AG04449 (cell line): ENCODE data around the gene GADL1.

Experiments used
- CTCF ChIA-PET: fragments of 350-600 bp; formaldehyde crosslinking; extraction: SDS; loops from one replicate; lab custom pipeline; 2021; ENCODE audit warnings: antibody characterized with exemption; lab: Yijun Ruan, JAX
- POLR2A ChIA-PET: fragments of 400-600, 350-600 bp; formaldehyde crosslinking; extraction: SDS; loops from one replicate; lab custom pipeline; 2020; ENCODE audit warnings: antibody characterized with exemption, inconsistent platforms; lab: Yijun Ruan, JAX
- DNase-seq: peaks from one replicate; pipeline ENCODE4 v3.0.0-alpha.2; 2010; ENCODE audit warnings: low read depth, low spot score
- H3K4me3 ChIP-seq: 2 replicates; pipeline ENCODE4 v1.5.1; 2011; ENCODE audit warnings: low read depth, mild to moderate bottlenecking, control low read depth, low read length
- CTCF ChIP-seq: IDR thresholded peaks from one replicate; pipeline ENCODE4 v1.5.1; 2011; ENCODE audit warnings: mild to moderate bottlenecking, moderate library complexity, low read length, control low read depth, inconsistent platforms; ENCODE audit not compliant: insufficient read depth; ENCODE audit errors: missing control alignments

Gene GADL1

GRCh38 chr3:30933478-30934207, 39.2 kb upstream of the GADL1 start:
- POLR2A ChIA-PET = interaction anchor here (1.0 kb wide), 1 partner anchor 7 kb away, joined by 3 read pairs; no protein-coding TSS in a partner anchor
- TF ChIP-seq CTCF = no peak
- DNase-seq = no peak
- CTCF ChIA-PET = interaction anchor here (0.6 to 2.6 kb wide), 23 partner anchors 8 to 835 kb away, joined by 3 to 14 read pairs (median 4); no protein-coding TSS in a partner anchor
- no peak overlapping the region for H3K4me3 ChIP-seq

GRCh38 chr3:30932513-30933098, 38.1 kb upstream of the GADL1 start:
- POLR2A ChIA-PET = no interaction called here
- CTCF ChIA-PET = interaction anchor here (1.9 to 2.4 kb wide), 2 partner anchors 11 to 162 kb away, joined by 6 to 14 read pairs; no protein-coding TSS in a partner anchor
- no peak overlapping the region for H3K4me3 ChIP-seq
- no peak for DNase-seq
- TF ChIP-seq CTCF = no peak

GRCh38 chr3:30924763-30925162, 30.3 kb upstream of the GADL1 start:
- TF ChIP-seq CTCF = no peak
- POLR2A ChIA-PET = no interaction called here
- H3K4me3 ChIP-seq = no peak overlapping the region
- no peak for DNase-seq
- CTCF ChIA-PET = no interaction called here

- TF ChIP-seq CTCF = no peak
- ChIA-PET CTCF (interaction anchor here (1.0 kb wide), 1 partner anchor 15 kb away, joined by 3 read pairs; no protein-coding TSS in a partner anchor), POLR2A (no interaction called here)
- DNase-seq = no peak
- H3K4me3 ChIP-seq = no peak overlapping the region
These were observed 25.1 kb upstream of the GADL1 start for GRCh38 chr3:30919564-30919963.

GRCh38 chr3:30918761-30919160, 24.3 kb upstream of the GADL1 start:
- no peak for DNase-seq
- ChIA-PET CTCF (interaction anchor here (0.6 to 1.0 kb wide), 2 partner anchors 16 to 623 kb away, joined by 3 to 4 read pairs; no protein-coding TSS in a partner anchor), POLR2A (no interaction called here)
- H3K4me3 ChIP-seq = no peak overlapping the region
- no peak for TF ChIP-seq CTCF

- POLR2A ChIA-PET = no interaction called here
- TF ChIP-seq CTCF = no peak
- no peak for DNase-seq
- H3K4me3 ChIP-seq = no peak overlapping the region
- CTCF ChIA-PET = no interaction called here
These were observed 21.3 kb upstream of the GADL1 start for GRCh38 chr3:30915782-30916181.
